ENCODE measurements around the gene ABCA7.

The ABCA7 gene

GRCh38 chr19:999379-999719 is 40.6 kb upstream of the ABCA7 start:
- H3K18ac ChIP-seq (ENCODE audit: low read depth in 1 of 2, low read length in 2 of 2): no peak overlapping the region
- H3K27me3 ChIP-seq (ENCODE audit: control insufficient read depth in 1 of 2, insufficient read depth in 1 of 2, low read length in 2 of 2): peaks cover 45 to 73% of the 10 kb centered on the region in 2 experiments
- WGBS: 83% methylated on average over 3 of the region's 3 CpGs
- H3K4me1 ChIP-seq (ENCODE audit: control insufficient read depth, insufficient read depth, low read depth, low read length): peaks cover 23% of the 10 kb centered on the region
- H2BK120ac ChIP-seq (ENCODE audit: low read depth, low read length): no peak overlapping the region
- no peak overlapping the region for H2AFZ ChIP-seq (ENCODE audit: low read depth, low read length)
- DNase-seq: no peak
- H2BK12ac ChIP-seq (ENCODE audit: low read length in 2 of 2): no peak overlapping the region
- no peak overlapping the region for H3K4me3 ChIP-seq (ENCODE audit: insufficient read depth in 1 of 2, low read depth in 1 of 2, low read length in 2 of 2)
- no peak overlapping the region for H2BK5ac ChIP-seq (ENCODE audit: low read depth, low read length, poor library complexity, severe bottlenecking)
- H3K23ac ChIP-seq (ENCODE audit: low read length in 2 of 2): no peak overlapping the region
- H3K79me1 ChIP-seq (replicated peaks; ENCODE audit: low read length, poor library complexity, severe bottlenecking): no peaks in the 10 kb centered on the region
- peaks cover 0 to 16% of the 10 kb centered on the region in 2 experiments for H3K36me3 ChIP-seq (ENCODE audit: control insufficient read depth in 1 of 2, insufficient read depth in 2 of 2, low read depth in 1 of 2, low read length in 2 of 2)
- no peak overlapping the region for H3K14ac ChIP-seq (ENCODE audit: low read length in 2 of 2)
- H3K4ac ChIP-seq (ENCODE audit: low read depth in 1 of 2, low read length in 2 of 2): no peak overlapping the region
- no peak overlapping the region for H3K9ac ChIP-seq (ENCODE audit: low read length)
- H3K27ac ChIP-seq (ENCODE audit: low read length, poor library complexity, severe bottlenecking): no peak overlapping the region
- no peak overlapping the region for H2BK15ac ChIP-seq (ENCODE audit: low read depth, poor library complexity, severe bottlenecking)
- no peak overlapping the region for H4K91ac ChIP-seq (ENCODE audit: low read length)
- H3K4me2 ChIP-seq (ENCODE audit: low read length, poor library complexity, severe bottlenecking): no peak overlapping the region
- H4K8ac ChIP-seq (ENCODE audit: low read length): no peak overlapping the region
- no peaks in the 10 kb centered on the region for H3K9me3 ChIP-seq (ENCODE audit: control insufficient read depth, low read length)
- no peak overlapping the region for H2AK5ac ChIP-seq (ENCODE audit: low read length, severe bottlenecking)

- no peak within 1 kb of the TSS for H4K91ac ChIP-seq (ENCODE audit: low read length)
- no peaks in the 10 kb centered on the region for H3K79me1 ChIP-seq (replicated peaks; ENCODE audit: low read length, poor library complexity, severe bottlenecking)
- DNase-seq: peak; percentile 51
- no peak within 1 kb of the TSS for H3K18ac ChIP-seq (ENCODE audit: low read depth in 1 of 2, low read length in 2 of 2)
- H3K9me3 ChIP-seq (ENCODE audit: control insufficient read depth, low read length): no peaks in the 10 kb centered on the region
- H2AK5ac ChIP-seq (ENCODE audit: low read length, severe bottlenecking): no peak within 1 kb of the TSS
- peaks cover 0 to 8% of the 10 kb centered on the region in 2 experiments for H3K36me3 ChIP-seq (ENCODE audit: control insufficient read depth in 1 of 2, insufficient read depth in 2 of 2, low read depth in 1 of 2, low read length in 2 of 2)
- H3K4me1 ChIP-seq (ENCODE audit: control insufficient read depth, insufficient read depth, low read depth, low read length): peaks cover 20% of the 10 kb centered on the region
- no peak within 1 kb of the TSS for H3K27ac ChIP-seq (ENCODE audit: low read length, poor library complexity, severe bottlenecking)
- H3K27me3 ChIP-seq (ENCODE audit: control insufficient read depth in 1 of 2, insufficient read depth in 1 of 2, low read length in 2 of 2): peaks cover 45 to 78% of the 10 kb centered on the region in 2 experiments
- no peak within 1 kb of the TSS for H3K4ac ChIP-seq (ENCODE audit: low read depth in 1 of 2, low read length in 2 of 2)
- no peak within 1 kb of the TSS for H3K14ac ChIP-seq (ENCODE audit: low read length in 2 of 2)
- H2BK15ac ChIP-seq (ENCODE audit: low read depth, poor library complexity, severe bottlenecking): peak within 1 kb of the TSS; percentile 33
- H3K9ac ChIP-seq (ENCODE audit: low read length): no peak within 1 kb of the TSS
- peak within 1 kb of the TSS; percentile 19 for H2AFZ ChIP-seq (ENCODE audit: low read depth, low read length)
- no peak within 1 kb of the TSS for H3K23ac ChIP-seq (ENCODE audit: low read length in 2 of 2)
- no peak within 1 kb of the TSS for H2BK5ac ChIP-seq (ENCODE audit: low read depth, low read length, poor library complexity, severe bottlenecking)
- peak within 1 kb of the TSS; percentile 73 for H3K4me2 ChIP-seq (ENCODE audit: low read length, poor library complexity, severe bottlenecking)
- no peak within 1 kb of the TSS for H4K8ac ChIP-seq (ENCODE audit: low read length)
- 2% methylated on average over 39 of the region's 43 CpGs for WGBS
- no peak within 1 kb of the TSS for H2BK12ac ChIP-seq (ENCODE audit: low read length in 2 of 2)
- H2BK120ac ChIP-seq (ENCODE audit: low read depth, low read length): no peak within 1 kb of the TSS
- H3K4me3 ChIP-seq (ENCODE audit: insufficient read depth in 1 of 2, low read depth in 1 of 2, low read length in 2 of 2): peak within 1 kb of the TSS in 1 of 2 experiments; percentile 38
Observed at GRCh38 chr19:1000095-1000494, 39.8 kb upstream of the ABCA7 start, which contains the start of gene GRIN3B. Gene GRIN3B, plus strand, starts transcription at chr19:1000419. Its CDS starts 19 bp downstream, at chr19:1000438.

DNA sequence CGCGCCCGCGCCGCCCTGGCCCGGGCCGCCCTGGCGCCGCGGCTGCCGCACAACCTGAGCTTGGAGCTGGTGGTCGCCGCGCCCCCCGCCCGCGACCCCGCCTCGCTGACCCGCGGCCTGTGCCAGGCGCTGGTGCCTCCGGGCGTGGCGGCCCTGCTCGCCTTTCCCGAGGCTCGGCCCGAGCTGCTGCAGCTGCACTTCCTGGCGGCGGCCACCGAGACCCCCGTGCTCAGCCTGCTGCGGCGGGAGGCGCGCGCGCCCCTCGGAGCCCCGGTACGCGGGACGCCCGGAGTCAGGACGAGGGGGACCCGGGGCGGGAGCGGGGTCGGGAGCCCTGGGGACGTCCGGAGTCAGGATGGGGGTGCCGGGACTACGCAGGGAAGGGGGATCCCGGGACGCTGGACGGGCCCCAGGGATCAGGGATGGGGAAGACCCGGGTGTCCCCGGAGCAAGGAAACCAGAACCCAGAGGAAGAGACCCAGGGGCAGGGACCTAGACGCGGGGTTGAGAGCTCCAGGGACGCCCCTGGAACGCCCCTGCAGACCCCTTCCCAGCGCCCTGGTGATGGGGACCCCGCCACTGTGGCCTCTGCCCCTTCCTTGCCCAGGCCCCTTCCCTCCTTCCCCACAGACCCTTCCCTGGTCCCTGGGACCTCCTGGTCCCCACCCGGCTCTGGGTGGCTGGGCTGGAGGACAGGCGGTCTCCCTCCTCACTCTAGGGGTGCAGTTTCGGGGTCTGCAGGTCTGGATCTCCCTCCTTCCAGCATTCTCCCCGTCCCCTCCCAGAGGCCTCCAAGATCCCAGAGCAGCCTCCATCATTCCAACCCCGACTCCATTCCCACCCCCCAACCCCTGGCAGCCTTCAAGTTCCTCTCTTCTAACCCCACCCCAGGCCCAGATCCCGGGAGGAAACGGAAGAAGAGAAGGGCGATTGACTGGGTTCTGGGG is 39.0 kb upstream of the ABCA7 start:
- peaks cover 42 to 72% of the 10 kb centered on the region in 2 experiments for H3K27me3 ChIP-seq (ENCODE audit: control insufficient read depth in 1 of 2, insufficient read depth in 1 of 2, low read length in 2 of 2)
- peak overlapping the region; percentile 26 for H3K4me2 ChIP-seq (ENCODE audit: low read length, poor library complexity, severe bottlenecking)
- H2BK12ac ChIP-seq (ENCODE audit: low read length in 2 of 2): no peak overlapping the region
- H3K27ac ChIP-seq (ENCODE audit: low read length, poor library complexity, severe bottlenecking): no peak overlapping the region
- H2AFZ ChIP-seq (ENCODE audit: low read depth, low read length): no peak overlapping the region
- H3K4me3 ChIP-seq (ENCODE audit: insufficient read depth in 1 of 2, low read depth in 1 of 2, low read length in 2 of 2): no peak overlapping the region
- no peak overlapping the region for H4K8ac ChIP-seq (ENCODE audit: low read length)
- 11% methylated on average over 54 of the region's 73 CpGs for WGBS
- peak overlapping the region; percentile 33 for H2BK15ac ChIP-seq (ENCODE audit: low read depth, poor library complexity, severe bottlenecking)
- H2BK120ac ChIP-seq (ENCODE audit: low read depth, low read length): no peak overlapping the region
- no peak overlapping the region for H2BK5ac ChIP-seq (ENCODE audit: low read depth, low read length, poor library complexity, severe bottlenecking)
- no peak overlapping the region for H3K23ac ChIP-seq (ENCODE audit: low read length in 2 of 2)
- no peak overlapping the region for H3K18ac ChIP-seq (ENCODE audit: low read depth in 1 of 2, low read length in 2 of 2)
- H3K9me3 ChIP-seq (ENCODE audit: control insufficient read depth, low read length): no peaks in the 10 kb centered on the region
- no peak overlapping the region for H3K4ac ChIP-seq (ENCODE audit: low read depth in 1 of 2, low read length in 2 of 2)
- no peak overlapping the region for H2AK5ac ChIP-seq (ENCODE audit: low read length, severe bottlenecking)
- H3K9ac ChIP-seq (ENCODE audit: low read length): no peak overlapping the region
- H3K36me3 ChIP-seq (ENCODE audit: control insufficient read depth in 1 of 2, insufficient read depth in 2 of 2, low read depth in 1 of 2, low read length in 2 of 2): peaks cover 0 to under 1% of the 10 kb centered on the region in 2 experiments
- H3K4me1 ChIP-seq (ENCODE audit: control insufficient read depth, insufficient read depth, low read depth, low read length): peaks cover 12% of the 10 kb centered on the region
- H4K91ac ChIP-seq (ENCODE audit: low read length): no peak overlapping the region
- H3K79me1 ChIP-seq (replicated peaks; ENCODE audit: low read length, poor library complexity, severe bottlenecking): no peaks in the 10 kb centered on the region
- H3K14ac ChIP-seq (ENCODE audit: low read length in 2 of 2): no peak overlapping the region
- no peak for DNase-seq

GRCh38 chr19:1001538-1002166 is 38.3 kb upstream of the ABCA7 start:
- Histone ChIP-seq H2AK5ac (ENCODE audit: low read length, severe bottlenecking) (no peak overlapping the region), H3K18ac (ENCODE audit: low read depth in 1 of 2, low read length in 2 of 2) (no peak overlapping the region), H3K4ac (ENCODE audit: low read depth in 1 of 2, low read length in 2 of 2) (no peak overlapping the region), H2AFZ (ENCODE audit: low read depth, low read length) (no peak overlapping the region), H3K23ac (ENCODE audit: low read length in 2 of 2) (no peak overlapping the region), H2BK12ac (ENCODE audit: low read length in 2 of 2) (no peak overlapping the region), H3K14ac (ENCODE audit: low read length in 2 of 2) (no peak overlapping the region), H2BK120ac (ENCODE audit: low read depth, low read length) (no peak overlapping the region), H3K4me2 (ENCODE audit: low read length, poor library complexity, severe bottlenecking) (no peak overlapping the region), H3K4me1 (ENCODE audit: control insufficient read depth, insufficient read depth, low read depth, low read length) (peaks cover 5% of the 10 kb centered on the region), H3K4me3 (ENCODE audit: insufficient read depth in 1 of 2, low read depth in 1 of 2, low read length in 2 of 2) (no peak overlapping the region), H4K91ac (ENCODE audit: low read length) (no peak overlapping the region), H3K36me3 (ENCODE audit: control insufficient read depth in 1 of 2, insufficient read depth in 2 of 2, low read depth in 1 of 2, low read length in 2 of 2) (peaks cover 0 to 4% of the 10 kb centered on the region in 2 experiments), H3K9ac (ENCODE audit: low read length) (no peak overlapping the region), H3K27me3 (ENCODE audit: control insufficient read depth in 1 of 2, insufficient read depth in 1 of 2, low read length in 2 of 2) (peaks cover 34 to 64% of the 10 kb centered on the region in 2 experiments), H2BK15ac (ENCODE audit: low read depth, poor library complexity, severe bottlenecking) (no peak overlapping the region), H3K9me3 (ENCODE audit: control insufficient read depth, low read length) (no peaks in the 10 kb centered on the region), H4K8ac (ENCODE audit: low read length) (no peak overlapping the region), H3K27ac (ENCODE audit: low read length, poor library complexity, severe bottlenecking) (no peak overlapping the region), H3K79me1 (replicated peaks; ENCODE audit: low read length, poor library complexity, severe bottlenecking) (no peaks in the 10 kb centered on the region), H2BK5ac (ENCODE audit: low read depth, low read length, poor library complexity, severe bottlenecking) (no peak overlapping the region)
- WGBS: 23% methylated on average over 15 of the region's 20 CpGs
- peak; percentile 52 for DNase-seq

All from mesenchymal stem cell (in vitro differentiated cells and primary cell).